GM12801 (cell line): ENCODE results near the gene TMC4.

Source experiments
- TF ChIP-seq, protein P1 (sequence below): IDR thresholded peaks from one replicate; pipeline ENCODE4 v1.5.1; 2011; ENCODE audit warnings: control low read depth; ENCODE audit not compliant: insufficient read length; ENCODE audit errors: extremely low read depth

TMC4 gene

DNA sequence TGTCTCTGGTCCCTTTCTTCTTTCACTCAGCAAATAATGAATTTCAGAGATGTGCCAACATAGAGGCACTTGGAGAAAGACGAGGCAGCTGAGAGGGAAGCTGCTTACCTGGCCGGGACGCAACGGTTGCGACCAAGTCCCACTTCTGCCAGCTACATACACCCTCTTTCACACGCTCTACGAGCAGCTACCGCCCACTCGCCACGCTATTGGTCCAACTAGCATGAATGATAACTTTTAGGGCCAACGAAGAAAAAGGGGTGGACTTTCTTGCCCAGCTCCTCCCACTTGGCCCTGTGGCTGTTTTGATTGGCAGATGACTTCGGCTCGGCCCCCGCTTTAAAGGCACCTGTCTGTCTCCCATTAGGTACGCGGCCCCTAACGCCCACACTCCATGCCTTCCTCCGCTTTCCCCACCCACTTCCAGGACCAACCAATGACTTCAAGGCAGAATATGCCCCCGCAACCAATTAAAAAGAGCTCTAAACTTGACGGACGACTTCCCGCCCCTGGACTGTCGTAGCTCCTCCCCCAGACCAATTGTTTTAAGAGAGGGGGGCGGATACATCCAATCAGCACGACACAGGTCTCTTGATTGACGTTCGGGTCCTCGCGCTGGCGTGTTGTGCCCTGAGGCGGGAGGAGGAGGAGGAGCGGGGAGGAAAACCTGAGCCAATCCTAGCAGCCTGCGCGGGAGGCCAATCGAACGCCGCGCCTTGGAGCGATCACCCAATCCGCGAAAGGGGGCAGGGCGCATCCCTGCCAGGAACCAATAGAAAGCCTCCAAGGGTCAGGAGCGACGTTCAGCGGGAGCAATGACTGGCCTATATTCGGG, 35.9 kb downstream of the TMC4 start:
- TF ChIP-seq, protein P1, sequence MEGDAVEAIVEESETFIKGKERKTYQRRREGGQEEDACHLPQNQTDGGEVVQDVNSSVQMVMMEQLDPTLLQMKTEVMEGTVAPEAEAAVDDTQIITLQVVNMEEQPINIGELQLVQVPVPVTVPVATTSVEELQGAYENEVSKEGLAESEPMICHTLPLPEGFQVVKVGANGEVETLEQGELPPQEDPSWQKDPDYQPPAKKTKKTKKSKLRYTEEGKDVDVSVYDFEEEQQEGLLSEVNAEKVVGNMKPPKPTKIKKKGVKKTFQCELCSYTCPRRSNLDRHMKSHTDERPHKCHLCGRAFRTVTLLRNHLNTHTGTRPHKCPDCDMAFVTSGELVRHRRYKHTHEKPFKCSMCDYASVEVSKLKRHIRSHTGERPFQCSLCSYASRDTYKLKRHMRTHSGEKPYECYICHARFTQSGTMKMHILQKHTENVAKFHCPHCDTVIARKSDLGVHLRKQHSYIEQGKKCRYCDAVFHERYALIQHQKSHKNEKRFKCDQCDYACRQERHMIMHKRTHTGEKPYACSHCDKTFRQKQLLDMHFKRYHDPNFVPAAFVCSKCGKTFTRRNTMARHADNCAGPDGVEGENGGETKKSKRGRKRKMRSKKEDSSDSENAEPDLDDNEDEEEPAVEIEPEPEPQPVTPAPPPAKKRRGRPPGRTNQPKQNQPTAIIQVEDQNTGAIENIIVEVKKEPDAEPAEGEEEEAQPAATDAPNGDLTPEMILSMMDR, result no peak

DNA sequence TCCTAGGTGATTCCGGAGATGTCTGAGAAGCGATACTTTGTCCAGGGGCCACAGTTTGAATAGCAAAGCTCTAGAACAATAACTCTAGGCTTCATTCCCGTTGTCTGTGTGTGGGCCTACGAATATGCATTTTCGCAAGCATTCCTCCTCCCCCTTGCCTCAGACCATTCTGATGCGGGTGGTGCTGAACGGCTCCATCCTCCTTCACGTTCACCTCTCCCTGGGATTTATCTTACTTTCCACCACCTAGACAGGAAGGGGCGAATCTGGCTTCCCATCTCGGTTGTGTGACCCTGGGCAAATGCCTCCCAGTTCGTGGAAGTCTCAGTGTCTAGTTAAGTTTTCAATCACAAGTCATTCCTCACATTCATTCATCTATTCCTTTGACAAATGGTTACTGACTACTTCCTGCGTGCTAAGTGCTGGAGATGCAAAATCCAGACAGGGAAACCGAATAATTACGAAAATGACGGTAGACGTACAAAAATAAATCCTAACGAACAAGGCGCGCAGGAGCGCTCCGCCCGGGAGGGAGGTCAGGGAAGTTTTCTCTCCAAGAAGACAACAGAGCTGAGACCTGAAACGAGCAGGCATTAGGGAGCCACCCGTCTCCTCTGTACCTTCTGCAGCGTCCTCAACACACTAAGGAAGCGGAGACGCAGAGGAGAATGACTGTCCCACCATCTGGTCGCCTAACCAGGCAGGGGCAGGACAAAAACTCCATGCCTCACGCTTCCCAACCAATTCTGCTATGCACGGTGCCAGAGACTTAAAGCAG, 36.7 kb downstream of the TMC4 start:
- TF ChIP-seq, protein P1, result no peak

DNA sequence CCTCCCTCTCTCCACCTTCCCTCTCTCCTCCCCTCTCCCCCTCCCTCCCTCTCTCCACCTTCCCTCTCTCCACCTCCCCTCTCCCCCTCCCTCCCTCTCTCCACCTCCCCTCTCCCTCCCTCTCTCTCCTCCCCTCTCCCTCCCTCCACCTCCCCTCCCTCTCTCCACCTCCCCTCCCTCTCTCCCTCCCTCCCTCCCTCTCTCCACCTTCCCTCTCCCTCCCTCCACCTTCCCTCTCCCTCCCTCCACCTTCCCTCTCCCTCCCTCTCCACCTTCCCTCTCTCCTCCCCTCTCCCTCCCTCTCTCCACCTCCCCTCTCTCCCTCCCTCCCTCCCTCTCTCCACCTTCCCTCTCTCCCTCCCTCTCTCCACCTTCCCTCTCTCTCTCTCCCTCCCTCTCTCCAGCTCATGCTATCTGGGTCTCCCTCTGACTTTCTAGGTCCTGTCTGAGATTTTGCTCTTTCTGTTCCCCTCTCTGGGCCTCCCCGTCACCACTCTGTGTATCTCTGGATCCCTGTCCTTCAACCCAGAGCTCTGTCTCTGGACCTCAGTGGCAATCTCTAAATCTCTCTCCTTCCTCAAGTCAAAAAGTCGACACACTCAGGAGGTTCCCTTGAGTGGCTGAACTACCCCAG, 38.9 kb downstream of the TMC4 start:
- TF ChIP-seq, protein P1, result no peak

DNA sequence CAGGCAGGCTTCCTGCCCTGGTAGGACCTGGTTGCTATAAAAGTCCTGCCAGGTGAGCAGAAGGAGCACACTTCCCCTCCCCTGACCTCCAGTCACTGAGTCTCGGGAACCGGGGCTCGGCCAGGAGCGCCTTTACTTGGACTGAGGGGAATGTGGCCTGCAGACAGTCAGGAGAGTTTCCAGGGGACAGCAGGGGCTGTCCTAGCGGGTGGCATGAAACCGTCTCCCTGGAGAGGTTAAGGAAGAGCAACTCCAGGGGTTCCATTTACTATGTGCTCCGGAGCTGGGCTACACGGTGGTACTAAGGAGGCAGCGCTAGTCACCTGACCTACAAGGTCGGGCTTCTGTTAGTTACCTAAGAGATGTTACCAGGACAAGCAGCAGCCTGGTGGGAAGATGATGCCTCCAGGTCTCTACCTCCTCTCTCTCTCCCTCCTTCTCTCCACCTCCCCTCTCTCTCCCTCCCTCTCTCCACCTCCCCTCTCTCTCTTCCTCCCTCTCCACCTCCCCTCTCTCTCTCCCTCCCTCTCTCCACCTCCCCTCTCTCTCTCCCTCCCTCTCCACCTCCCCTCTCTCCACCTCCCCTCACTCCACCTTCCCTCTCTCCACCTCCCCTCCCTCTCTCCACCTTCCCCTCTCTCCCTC, 39.5 kb downstream of the TMC4 start:
- TF ChIP-seq, protein P1, result no peak

DNA sequence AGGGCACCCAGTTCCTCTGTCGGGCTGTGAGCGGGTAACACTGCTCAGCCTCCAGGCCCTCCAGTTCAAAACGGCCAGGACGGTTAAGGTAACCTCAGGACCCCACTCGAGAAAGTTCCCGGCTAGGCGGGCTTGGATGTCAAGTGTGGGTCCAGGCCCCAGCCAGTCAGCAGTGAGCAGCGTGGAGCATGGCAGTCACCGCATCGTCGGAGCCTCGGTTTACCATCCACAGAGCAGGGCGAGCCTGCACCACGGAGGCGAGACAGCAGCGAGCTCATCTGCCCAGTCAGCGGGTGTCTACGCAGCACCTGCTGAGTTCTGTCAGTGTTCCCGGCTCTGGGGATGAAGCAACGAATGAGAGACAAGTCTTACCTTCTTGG, 43.4 kb downstream of the TMC4 start:
- TF ChIP-seq, protein P1, result no peak

DNA sequence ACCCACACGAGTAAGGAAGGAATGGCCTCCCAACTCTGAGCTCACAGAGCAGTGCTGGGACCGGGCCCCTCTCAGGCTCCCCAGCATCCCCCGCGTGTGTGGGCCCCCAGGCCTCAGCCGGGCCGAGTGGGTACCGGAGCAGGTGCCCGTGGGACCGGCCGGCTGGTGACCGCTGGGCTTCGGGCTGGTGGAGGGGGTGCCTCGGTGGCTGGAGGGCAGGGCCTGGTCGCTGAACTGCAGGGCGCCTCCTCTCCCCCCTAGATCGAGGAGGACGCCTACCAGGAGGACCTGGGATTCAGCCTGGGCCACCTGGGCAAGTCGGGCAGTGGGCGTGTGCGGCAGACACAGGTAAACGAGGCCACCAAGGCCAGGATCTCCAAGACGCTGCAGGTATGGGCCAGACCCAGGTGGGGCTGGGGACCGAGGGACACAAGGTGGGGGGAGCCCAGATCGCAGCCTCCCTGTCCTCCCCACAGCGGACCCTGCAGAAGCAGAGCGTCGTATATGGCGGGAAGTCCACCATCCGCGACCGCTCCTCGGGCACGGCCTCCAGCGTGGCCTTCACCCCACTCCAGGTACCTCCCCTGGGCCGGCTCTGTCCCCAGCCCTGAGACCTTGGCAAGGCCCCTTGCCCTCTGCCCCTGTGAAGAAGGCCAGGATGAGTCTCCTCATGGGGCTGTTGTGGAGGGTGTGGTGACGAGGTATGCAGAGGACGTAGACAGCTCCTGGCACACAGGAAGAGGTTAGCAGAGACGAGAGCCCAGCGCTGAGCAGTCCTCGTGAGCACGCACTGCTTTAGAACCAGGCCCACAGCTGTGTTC, 44.0 kb downstream of the TMC4 start:
- TF ChIP-seq, protein P1, result no peak

DNA sequence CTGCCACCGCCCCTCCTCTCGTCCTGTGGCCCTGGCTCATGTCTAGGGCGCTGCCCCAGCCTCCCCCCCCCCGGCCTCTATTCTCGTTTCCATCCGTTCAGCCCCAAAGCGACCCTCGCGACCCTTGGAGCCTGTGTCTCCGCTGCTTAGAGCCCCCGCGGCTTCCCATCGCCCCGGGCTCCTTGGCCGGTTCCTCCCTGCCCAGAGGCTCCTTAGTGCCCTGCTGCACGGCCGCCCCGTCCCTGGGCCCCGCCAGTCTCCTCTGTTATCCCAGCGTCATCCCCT, 44.6 kb downstream of the TMC4 start:
- TF ChIP-seq, protein P1, result no peak
